HL-60/S4 treated with retinoic acid at 250 ng/mL for 4 days and 3 days (cell line): ENCODE results near the gene KIAA1958.
"Not testable (repeated sequence)": the region's sequence is repeated elsewhere in the genome, so short reads cannot be mapped to it uniquely, and the experiment has no call there.

Experiments
- in situ Hi-C: fragments of 300-500 bp; cut with MboI; formaldehyde crosslinking; loops from 2 replicates; pipeline ENCODE4 v1.7.0; 2022; ENCODE audit warnings: low sequenced_read_pairs

The KIAA1958 gene

DNA sequence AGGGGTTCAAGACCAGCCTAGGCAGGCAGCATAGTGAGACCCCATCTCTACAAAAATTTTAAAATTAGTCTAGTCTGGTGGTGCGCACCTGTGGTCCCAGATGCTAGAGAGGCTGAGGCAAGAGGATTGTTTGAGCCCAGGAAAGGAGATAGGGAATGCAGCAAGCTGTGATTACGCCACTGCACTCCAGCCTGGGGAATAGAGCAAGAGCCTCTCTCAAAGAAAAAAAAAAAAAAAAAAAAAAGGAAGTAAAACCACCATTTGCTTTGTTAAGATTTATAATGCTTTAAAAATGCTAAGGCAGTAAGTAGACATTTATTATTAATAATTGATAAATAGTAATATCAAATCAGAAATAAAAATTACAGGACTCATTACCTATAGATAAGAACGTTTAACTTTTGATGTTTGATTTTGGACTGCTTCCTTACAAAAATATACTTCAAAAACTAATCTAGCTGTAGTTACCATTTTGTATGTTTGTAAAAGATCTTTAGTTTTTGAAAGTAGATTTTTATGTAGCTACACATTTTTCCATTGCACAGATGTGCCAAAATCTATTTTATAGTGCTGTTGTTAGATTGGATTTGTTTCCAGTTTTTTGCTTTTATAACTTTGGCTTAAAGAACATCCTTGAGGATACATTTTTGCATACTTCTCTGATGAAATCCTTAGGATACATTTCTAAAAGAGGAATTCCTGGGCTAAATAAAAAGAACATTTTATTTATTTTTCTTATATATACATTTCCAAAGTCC lies 144.9 kb downstream of the KIAA1958 start:
- in situ Hi-C loops = no loop called here

DNA sequence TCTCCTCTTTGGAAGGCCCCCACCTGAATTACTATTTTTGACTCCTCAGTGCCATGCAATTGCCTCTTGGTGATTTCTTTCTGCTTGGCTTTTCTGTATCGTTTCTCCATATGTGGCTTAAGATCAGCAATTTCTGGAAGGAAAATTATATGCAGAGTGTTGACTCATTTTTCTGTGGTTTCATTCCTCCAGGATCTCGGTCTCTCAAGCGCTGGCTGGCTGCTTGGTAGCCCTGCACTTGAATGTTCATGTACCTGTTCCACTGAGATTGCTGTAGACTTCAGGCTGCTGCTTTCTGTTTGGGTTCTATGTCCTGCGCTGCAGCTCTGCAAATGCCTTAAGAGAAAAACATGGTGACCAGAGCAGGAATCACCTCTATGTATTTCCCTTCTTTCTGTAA lies 153.7 kb downstream of the KIAA1958 start:
- in situ Hi-C loops = no loop called here

DNA sequence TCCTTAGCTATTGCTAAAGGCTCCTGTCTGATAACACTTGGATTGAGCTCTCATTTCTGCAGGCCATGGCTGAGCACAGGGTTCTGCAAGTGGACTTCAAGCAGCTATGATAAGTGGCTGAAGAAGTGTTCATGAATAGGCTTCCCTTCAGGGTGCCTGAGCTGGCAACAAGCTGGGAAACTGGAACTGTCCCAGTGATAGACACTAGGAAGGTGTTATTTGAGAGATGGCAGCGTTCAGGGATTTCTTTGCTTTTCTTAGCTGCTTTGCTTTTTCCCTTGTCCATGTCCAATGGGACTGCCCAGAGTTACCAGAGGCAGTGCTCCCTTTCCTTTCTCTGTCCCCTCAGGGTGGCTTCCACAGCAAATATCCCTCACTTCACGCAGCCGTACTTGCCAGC lies 155.5 kb downstream of the KIAA1958 start:
- in situ Hi-C loops = no loop called here

DNA sequence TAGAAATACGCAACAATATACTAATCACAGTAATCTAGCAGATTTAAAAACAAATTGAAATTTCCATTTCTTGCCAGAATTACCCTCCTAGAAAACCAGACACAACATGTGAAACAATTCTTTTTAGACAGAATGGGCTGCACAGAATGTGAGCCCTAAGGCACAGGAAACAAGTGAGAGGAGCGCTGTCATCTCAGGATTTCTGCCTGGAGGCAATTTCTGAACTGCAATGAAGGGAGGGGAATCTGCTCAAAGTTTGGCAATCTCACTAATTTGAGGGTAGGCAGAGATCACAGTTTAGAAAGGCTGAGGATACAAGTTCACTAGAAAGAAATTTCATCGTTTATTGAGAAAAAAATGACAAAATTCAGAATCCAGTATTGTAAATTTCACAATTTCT lies 161.0 kb downstream of the KIAA1958 start:
- in situ Hi-C loops = no loop called here

DNA sequence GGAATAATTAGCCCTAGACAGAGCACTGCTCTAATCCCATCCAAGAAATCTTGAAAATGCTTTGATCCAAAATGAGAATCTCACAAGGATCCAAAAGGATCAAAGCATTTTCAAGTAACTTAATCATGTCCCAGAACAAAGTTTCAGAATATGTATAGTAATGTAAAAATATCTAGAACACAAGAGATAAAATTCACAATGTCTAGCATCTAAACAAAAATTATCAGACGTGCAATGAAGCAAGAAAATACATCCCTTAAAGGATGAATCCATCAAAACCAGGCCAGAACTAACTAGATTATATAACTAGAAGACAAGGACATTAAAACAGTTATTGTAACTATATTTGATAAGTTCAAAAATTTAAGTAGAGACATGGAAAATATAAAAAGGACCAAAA lies 162.0 kb downstream of the KIAA1958 start:
- in situ Hi-C loops = no loop called here

DNA sequence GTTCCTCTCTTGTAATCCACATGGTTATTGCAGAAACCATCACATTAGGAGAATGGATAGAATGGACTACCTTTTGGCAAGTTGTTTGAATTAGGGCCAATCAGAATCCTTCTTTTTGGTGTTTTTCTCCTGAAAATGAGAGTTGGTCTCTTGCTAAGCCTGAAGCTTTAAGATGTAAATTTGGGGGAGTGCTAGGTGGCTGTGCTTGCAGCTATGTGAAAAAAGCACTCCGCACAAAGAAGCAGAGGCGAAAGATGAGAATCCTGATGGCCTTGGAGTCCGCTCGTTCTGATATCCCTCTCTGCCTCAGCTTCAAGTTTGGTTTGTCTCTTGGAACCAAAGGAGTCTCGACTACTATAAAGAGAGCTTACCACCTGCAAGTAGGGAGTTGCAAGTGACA lies 167.7 kb downstream of the KIAA1958 start:
- in situ Hi-C loops = no loop called here

DNA sequence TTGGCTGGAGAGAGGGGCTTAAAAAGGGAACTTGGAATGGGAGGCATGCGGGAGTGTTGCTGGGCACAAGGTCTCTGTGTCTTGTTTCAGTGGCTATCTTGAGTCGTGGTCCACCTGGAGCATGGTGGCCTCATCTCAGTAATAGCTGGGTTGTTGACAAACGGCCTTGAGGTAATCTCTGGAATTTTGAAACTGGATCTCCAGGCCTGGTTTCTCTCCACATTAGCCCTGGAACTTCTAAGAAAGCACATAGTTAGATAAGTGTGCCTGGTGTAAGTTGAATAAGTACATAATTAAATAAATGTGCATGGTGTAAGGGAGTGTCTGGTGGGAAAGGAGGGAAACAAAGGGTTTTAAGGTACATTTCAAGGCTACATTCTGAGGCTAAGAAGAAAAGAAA lies 169.0 kb downstream of the KIAA1958 start:
- in situ Hi-C loops = no loop called here

DNA sequence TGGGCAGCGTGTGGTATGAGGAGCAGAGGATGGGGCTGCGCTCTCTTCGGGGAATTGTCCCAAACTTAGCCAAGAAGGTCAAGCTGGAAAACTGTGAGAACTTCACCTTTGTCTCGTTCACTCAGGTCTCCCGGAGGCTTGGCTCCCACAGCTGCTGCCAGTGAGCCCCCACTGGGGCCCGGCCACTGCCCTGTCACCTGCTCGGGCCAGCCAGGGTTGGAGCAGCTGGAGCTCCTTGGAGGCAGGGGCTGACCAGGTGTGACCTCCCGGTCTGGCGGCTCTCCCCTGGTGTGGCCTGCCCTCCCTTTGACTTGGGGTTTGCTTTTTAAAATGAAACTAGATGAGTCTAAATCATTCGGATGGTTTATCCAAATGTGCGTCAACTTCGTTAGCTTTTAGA lies 173.3 kb downstream of the KIAA1958 start:
- in situ Hi-C loops = no loop called here

DNA sequence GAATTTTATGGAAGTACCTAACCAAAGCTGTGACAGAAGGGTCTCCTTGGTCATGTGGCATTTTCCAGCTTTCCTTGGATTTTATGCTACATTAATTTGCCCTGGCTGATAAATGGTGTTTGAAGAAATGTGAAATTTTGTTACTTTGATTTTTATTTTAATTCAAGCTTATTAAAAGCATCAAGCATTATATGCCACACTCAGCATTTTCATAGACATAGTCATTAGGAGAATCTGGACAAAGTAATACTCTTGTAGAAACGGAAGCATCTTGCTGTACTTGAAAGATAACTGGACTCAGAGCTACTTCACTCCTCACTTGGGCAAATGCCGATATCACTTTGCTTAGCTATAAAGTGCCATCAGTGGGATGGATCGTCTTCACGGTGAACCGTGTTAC lies 177.1 kb downstream of the KIAA1958 start:
- in situ Hi-C loops = no loop called here

DNA sequence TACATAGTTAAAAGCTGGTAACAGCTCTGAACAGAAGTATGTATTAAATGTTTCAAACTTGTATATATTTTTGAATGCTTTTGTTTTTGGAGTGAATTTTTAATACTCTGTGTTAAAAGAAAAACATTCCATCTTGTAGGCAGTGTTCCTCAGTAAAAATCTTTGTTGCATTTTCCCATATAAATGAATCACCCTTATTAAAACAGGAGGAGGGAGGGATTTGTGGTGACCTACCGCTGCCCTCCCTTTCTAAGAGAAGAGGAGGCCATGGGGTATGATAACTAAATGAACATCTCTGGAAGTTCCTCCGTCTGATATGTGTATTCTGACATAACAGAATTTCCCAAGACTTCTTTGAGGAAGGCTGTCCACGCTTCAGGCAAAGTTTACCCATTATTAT lies 177.9 kb downstream of the KIAA1958 start:
- in situ Hi-C loops = no loop called here

DNA sequence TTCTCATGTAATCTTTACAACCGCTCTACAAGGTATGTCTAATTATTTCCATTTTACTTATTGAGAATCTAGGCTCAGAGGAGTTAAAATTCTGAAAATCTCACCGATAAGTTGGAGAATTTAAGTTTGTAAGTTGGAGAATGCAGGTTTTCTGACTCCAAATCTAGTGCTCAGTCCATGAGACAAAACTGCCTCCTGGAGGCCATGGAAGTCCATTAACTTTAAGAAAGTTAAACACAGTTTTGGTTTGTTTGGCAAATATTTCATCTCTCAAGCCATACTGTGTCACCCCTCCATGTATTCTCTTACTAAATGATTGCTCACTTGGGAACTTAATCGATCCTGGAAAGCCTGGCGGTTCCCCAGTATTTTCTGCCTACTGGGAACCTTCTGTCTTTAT lies 178.7 kb downstream of the KIAA1958 start:
- in situ Hi-C loops = no loop called here

DNA sequence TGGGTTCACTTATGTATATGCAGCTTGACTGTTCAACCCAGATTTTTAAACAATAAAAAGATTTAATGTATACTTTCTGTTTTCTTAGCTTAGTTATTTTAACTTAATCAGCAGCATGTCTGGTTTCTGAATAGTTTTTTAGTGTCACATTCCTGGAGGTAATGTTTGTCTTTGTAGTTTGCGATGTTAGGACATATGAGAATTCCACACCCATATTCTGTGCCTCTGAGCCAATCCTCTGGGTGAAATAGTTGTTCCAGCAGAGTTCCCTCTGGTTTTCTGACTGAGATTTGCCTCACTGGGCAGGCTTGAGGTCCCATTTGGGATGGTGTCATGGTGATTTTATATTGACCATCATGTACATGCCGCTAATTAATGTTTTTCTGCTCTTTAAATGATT lies 182.7 kb downstream of the KIAA1958 start:
- in situ Hi-C loops = no loop called here

DNA sequence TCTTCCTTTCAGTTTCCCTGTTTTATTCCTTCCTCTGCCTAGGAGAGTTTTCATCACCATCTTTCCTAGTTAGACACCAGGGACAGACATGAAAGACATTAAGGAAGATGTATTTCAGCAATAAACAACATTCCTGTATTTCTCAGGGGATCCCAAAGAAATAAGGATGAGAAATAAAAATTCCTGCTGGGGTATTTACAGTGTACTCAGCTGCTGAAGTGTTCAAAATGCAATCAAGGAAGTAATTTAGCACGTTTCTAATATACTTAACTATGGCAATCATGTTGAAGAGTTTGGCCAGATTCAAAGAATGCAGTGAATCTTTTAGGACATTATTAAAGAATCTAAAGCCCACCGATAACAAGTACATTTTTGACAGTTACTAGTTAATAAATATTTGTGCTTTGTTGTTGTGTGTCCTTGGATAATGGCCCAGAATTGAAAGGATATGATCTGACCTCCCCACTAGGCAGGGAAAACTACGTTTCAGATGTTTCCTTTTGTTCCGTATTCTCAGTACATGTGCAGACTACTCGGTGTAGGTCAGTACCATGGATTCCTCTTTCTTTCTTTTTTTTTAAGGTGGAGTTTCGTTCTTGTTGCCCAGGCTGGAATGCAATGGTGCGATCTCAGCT lies 184.5 kb downstream of the KIAA1958 start:
- in situ Hi-C loops = no loop called here

DNA sequence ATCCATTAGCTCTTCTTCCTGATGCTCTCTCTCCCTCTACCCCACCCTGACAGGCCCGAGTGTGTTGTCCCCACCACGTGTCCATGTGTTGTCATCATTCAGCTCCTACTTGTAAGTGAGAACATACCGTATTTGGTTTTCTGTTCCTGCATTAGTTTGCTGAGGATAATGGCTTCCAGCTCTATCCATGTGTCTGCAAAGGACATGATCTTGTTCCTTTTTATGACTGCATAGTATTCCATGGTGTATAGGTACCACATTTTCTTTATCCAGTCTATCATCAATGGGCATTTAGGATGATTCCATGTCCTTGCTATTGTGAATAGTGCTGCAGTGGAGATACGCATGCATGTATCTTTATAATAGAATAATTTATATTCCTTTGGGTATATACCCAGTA lies 186.6 kb downstream of the KIAA1958 start:
- in situ Hi-C loops = not testable (repeated sequence)

DNA sequence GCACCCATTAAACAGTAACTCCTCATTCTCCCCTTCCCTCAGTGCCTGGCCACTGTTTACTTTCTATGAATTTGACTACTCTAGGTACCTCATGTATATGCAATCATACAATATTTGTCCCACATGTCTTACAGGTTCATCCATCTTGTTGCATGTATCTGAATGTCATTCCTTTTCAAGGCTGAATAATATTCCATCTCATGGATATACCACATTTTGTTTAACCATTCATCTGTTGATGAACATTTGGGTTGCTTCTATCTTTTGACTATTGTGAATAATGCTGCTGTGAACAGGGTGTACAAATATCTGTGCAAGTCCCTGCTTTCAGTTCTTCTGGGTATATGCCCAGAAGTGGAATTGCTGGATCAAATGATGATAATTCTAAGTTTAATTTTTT lies 190.4 kb downstream of the KIAA1958 start:
- in situ Hi-C loops = no loop called here

DNA sequence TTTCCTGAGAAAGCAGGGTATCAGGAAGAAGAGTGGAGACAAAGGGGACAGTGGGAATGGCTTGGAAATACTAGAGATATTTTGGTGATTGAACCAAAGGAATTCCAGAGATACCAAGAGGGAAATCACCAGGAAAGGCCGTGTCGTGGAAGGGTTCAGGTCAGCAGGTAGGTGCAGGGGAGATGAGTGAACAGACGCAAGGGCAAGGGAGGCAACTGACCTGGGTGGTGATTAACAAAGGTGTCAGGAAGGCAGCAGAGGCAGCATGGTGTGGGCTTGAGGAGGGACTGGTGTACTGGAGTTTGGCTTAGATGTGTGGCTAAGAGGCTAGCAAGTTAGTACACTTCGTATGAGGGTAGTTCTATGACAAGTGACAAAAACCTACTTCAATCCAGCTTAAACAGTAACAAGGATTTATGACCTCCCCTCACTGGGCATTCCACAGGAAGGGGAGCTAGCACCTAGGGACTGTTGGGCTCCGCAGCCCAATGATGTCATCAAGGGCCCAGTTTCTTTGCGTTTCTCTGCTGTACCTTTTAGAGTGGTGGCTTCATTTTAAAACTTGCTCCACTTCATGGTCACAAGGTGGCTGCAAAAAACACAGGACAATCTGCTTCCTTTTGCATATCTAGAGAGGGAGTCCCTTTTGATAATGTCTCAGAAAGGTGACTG lies 194.2 kb downstream of the KIAA1958 start:
- in situ Hi-C loops = no loop called here

DNA sequence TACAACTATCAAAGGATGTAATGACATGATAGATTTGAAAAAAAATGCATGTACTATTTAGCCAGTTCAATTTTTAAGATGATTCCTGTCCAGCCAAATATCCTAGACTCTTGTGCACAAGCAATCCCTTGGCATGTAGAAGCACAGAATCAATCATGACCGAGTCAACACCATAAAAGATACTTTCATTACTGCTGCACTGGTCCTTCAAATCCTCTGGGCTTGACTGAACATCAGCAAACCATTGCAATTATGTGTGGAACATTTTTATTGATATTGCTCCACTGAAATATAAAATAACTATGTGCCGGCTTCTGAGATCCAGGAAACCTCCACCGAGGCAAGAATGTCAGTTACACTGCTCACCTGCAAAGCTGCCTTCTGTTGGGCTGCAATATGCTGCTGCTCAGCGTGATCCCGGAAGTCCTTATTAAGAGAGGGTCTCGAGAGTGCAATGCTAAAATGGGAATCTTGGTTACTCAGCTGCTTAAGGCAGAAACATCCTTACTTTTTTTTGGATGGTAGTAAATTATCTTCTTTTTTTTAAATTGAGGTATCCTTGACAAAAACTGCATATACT lies 202.6 kb downstream of the KIAA1958 start:
- in situ Hi-C loops = no loop called here

DNA sequence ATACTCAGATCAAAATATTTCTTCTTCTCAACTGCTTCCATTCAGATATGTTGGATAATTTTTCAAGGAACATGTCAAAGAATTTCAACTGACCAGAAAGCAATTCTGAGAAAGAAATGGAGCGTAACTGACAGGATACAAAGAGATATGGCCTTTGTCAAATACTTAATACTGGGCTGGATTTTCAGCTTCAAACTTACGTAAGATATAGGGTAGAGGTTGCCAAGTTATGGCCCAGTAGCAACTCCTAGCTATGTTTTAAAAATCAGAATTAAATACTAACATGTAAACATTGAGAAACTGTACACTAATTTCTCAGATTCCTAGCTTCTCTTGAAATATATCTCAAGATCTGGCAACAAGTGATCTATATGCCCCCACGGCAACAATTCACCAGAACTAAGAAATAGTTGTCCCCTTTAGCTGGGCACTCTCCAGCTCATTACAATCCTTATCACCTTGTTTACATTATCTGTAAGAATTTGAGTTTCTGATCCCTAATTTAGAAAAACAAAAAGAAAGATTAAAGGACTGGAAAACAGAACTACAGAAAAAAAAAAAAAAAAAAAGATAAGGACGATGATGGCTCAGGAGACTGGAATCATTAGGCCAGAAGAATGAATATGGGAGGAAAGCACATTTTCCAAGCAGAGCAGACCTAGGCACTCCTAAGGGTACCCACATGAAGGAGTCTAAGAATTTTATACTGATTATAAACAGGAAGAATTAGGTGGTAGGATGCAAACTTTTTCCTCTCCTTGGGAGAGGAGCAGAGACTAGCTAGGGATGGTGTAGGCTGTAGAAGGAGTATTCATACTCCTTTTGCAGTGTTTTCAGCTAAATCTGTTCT lies 208.3 kb downstream of the KIAA1958 start:
- in situ Hi-C loops = no loop called here

DNA sequence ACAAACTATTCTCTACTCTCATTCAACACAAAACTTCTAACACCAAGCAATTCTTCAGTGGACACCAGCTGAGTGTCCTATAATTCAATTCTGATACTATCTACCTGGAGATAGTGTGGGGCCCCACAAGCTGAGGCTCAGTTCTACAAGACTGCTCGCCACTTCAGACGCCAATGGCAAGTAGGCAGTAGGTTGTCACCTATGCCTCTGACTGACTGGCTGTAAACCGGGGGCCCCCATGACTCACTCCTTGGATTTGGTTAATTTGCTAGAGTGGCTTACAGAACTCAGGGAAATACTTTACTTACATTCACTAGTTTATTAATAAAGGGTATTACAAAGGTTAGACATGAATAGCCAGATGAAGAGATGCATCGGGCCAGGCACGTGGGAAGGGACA lies 209.8 kb downstream of the KIAA1958 start:
- in situ Hi-C loops = no loop called here

DNA sequence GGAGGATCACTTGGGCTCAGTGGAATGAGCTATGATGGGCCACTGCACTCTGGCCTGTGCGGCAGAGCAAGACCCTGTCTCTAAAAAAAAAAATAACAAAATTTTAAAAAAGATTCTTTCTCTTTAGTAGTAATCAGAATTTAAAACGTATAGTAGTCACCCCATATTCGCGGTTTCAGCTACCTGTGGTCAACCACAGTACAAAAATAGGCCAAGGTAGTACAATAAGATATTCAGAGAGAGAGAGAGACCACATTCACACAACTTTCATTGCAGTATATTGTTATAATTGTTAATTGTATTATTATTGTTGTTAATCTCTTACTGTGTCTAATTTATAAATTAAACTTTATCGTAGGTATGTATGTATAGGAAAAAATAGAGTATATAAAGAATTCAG lies 212.6 kb downstream of the KIAA1958 start:
- in situ Hi-C loops = no loop called here

DNA sequence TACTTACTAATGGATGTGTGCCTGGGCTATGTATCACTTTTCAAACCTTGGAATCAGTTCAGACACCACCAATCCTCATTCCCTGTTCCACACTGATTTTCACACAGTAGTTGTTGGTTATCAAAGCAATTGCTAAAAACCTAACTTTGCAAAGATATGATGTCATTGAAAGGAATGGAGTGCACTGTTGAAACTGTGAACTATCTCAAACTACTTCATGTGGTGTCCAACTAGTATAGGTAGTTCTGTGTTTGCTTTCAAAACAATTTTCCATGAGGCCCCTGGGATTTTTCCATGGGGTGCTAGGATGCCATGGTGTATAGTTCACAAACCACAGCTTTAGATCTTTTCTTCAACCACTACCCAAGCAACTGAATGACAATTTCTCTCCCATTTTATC lies 213.5 kb downstream of the KIAA1958 start:
- in situ Hi-C loops = no loop called here
